WERI-Rb-1 (cell line): ENCODE results near the gene MYCBPAP.

Experiments
- DNase-seq: peaks from one replicate; pipeline ENCODE4 v3.0.0-alpha.2; 2020
- H3K27ac ChIP-seq: fragments of 250-450 bp; sonication (Bioruptor Pico); 2 replicates; pipeline ENCODE4 v1.5.1; 2020; ENCODE audit warnings: mild to moderate bottlenecking, moderate library complexity
- H3K27me3 ChIP-seq: fragments of 250-450 bp; sonication (Bioruptor Pico); 2 replicates; pipeline ENCODE4 v1.5.1; 2021; ENCODE audit warnings: mild to moderate bottlenecking, low read depth, moderate library complexity; ENCODE audit not compliant: insufficient read depth, severe bottlenecking
- H3K36me3 ChIP-seq: fragments of 250-450 bp; sonication (Bioruptor Pico); 2 replicates; pipeline ENCODE4 v1.5.1; 2020; ENCODE audit warnings: mild to moderate bottlenecking, moderate library complexity
- H3K4me3 ChIP-seq: 2 replicates; pipeline ENCODE4 v1.5.1; 2011; ENCODE audit warnings: low read depth, mild to moderate bottlenecking, control low read depth, low read length
- H3K9me3 ChIP-seq: fragments of 250-450 bp; sonication (Bioruptor Pico); 2 replicates; pipeline ENCODE4 v1.5.1; 2021; ENCODE audit warnings: mild to moderate bottlenecking, moderate library complexity; ENCODE audit not compliant: severe bottlenecking
- TF ChIP-seq, protein P1 (sequence below): IDR thresholded peaks from 2 replicates; pipeline ENCODE4 v1.5.1; 2011; ENCODE audit warnings: low read depth, mild to moderate bottlenecking, control low read depth, inconsistent platforms, low read length

MYCBPAP gene

DNA sequence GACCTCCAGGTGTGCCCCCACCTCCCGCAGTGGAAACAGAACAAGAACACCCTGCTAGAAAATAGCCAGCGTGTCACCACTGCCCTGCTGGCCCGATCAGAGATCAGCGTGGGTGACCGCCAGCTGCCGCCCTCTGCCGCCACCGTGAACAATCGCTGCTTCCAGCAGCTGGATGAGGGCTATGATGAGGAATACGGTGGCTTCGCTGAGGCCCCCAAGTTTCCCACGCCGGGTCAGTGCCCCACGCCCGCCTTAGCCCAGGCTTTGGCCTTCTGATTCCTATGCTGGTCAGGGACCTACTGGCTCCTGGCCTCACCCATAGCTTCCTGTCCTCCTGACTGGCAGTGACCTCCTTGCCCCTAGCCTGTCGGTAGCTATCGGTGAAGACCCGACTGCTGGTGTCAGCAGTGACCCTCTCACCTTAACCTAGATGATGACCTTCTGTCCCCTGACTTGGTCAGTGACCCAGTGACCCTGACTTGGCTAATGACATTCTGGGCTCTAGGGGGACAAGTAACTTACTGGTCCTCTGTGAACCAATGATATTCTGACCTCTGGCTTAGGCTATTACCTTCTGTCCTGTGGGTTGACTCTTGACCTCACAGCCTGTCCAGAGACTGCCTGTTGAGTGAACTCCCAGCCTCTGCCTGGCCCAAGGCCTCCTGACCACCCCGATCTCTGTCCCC, 41.2 kb downstream of the MYCBPAP start:
- H3K4me3 ChIP-seq, result no peak overlapping the region
- H3K9me3 ChIP-seq, result no peaks in the 10 kb centered on the region
- H3K27me3 ChIP-seq, result no peaks in the 10 kb centered on the region
- H3K36me3 ChIP-seq, result peaks cover 6% of the 10 kb centered on the region
- DNase-seq, result no peak
- no peak overlapping the region for H3K27ac ChIP-seq
- TF ChIP-seq, protein P1, sequence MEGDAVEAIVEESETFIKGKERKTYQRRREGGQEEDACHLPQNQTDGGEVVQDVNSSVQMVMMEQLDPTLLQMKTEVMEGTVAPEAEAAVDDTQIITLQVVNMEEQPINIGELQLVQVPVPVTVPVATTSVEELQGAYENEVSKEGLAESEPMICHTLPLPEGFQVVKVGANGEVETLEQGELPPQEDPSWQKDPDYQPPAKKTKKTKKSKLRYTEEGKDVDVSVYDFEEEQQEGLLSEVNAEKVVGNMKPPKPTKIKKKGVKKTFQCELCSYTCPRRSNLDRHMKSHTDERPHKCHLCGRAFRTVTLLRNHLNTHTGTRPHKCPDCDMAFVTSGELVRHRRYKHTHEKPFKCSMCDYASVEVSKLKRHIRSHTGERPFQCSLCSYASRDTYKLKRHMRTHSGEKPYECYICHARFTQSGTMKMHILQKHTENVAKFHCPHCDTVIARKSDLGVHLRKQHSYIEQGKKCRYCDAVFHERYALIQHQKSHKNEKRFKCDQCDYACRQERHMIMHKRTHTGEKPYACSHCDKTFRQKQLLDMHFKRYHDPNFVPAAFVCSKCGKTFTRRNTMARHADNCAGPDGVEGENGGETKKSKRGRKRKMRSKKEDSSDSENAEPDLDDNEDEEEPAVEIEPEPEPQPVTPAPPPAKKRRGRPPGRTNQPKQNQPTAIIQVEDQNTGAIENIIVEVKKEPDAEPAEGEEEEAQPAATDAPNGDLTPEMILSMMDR, result no peak

DNA sequence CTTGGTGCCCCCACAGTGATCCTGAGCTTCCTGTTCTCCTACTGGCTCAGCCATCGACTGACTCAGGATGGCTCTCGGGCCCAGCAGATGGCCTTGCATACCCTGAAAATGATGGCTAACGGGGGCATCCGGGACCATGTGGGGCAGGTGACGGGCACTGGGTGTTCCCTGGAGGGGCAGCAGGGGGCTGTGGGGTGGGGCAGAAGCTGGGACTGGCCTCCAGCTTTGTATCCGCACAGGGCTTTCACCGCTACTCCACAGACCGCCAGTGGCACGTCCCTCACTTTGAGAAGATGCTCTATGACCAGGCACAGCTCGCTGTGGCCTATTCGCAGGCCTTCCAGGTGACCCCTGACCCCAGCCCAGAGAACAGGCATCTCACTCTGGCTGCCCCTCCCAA, 41.7 kb downstream of the MYCBPAP start:
- no peak overlapping the region; the same call in 1 of the 2 replicates for H3K27ac ChIP-seq

DNA sequence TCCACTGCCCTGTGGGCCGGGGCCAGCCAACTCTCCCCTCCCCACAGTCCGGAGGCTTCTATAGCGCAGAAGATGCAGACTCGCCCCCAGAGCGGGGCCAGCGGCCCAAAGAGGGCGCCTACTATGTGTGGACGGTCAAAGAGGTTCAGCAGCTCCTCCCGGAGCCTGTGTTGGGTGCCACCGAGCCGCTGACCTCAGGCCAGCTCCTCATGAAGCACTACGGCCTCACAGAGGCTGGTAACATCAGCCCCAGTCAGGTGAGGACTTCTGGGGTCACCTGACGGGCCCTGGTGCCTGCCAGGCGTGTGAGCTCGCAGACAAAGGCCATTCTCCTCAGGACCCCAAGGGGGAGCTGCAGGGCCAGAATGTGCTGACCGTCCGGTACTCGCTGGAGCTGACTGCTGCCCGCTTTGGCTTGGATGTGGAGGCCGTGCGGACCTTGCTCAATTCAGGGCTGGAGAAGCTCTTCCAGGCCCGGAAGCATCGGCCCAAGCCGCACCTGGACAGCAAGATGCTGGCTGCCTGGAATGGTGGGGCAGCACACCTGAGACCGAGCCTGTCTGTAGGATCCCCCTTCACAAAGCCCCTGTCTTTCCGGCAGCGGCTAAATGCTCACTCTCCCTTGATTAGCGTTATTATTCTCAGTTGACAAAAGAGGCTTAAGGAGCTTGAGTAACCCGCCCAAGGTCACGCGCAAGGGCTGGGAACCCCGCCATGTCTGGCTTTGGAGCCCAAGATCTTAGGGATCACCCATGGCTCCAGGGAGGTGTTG, 42.6 kb downstream of the MYCBPAP start:
- TF ChIP-seq, protein P1, result peak; percentile 99
- no peaks in the 10 kb centered on the region for H3K9me3 ChIP-seq
- no peak overlapping the region for H3K4me3 ChIP-seq
- H3K27ac ChIP-seq, result peak overlapping the region; percentile 70
- no peaks in the 10 kb centered on the region for H3K27me3 ChIP-seq
- peak; percentile 95 for DNase-seq
- peaks cover 13% of the 10 kb centered on the region for H3K36me3 ChIP-seq

More for the DNA sequence above, 41.7 kb downstream of the MYCBPAP start:
- H3K36me3 ChIP-seq, result peaks cover 7% of the 10 kb centered on the region
- H3K27me3 ChIP-seq, result no peaks in the 10 kb centered on the region
- DNase-seq, result no peak
- H3K9me3 ChIP-seq, result no peaks in the 10 kb centered on the region
- H3K4me3 ChIP-seq, result no peak overlapping the region
- TF ChIP-seq, protein P1, result no peak

DNA sequence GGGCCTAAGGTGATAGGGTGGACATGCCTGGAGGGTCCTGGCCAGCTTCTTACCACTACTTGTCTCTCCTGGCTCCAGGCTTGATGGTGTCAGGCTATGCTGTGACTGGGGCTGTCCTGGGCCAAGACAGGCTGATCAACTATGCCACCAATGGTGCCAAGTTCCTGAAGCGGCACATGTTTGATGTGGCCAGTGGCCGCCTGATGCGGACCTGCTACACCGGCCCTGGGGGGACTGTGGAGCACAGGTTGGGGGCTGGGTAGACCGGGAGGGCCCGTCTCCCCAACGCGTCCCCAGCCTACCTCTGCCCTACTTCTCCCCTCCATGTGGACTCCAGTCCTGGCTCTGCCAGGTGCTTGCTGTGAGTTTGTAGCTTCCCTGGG, 43.2 kb downstream of the MYCBPAP start:
- H3K9me3 ChIP-seq, result no peaks in the 10 kb centered on the region
- TF ChIP-seq, protein P1, result no peak
- H3K4me3 ChIP-seq, result no peak overlapping the region
- peak overlapping the region; percentile 70 for H3K27ac ChIP-seq
- no peak for DNase-seq
- no peaks in the 10 kb centered on the region for H3K27me3 ChIP-seq
- H3K36me3 ChIP-seq, result peaks cover 15% of the 10 kb centered on the region

DNA sequence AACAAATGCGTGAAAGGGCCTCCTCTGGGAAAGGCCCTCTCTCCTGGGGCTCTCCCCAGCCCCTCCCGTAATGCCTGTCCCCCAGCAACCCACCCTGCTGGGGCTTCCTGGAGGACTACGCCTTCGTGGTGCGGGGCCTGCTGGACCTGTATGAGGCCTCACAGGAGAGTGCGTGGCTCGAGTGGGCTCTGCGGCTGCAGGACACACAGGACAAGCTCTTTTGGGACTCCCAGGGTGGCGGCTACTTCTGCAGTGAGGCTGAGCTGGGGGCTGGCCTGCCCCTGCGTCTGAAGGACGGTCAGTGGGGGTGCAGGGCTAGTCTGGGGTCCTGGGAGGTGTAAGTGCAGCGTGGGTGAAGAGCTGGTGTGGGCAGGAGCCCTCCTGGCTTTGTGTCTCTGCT, 43.6 kb downstream of the MYCBPAP start:
- H3K36me3 ChIP-seq, result peaks cover 15% of the 10 kb centered on the region
- H3K9me3 ChIP-seq, result no peaks in the 10 kb centered on the region
- peak overlapping the region; percentile 70 for H3K27ac ChIP-seq
- TF ChIP-seq, protein P1, result no peak
- no peaks in the 10 kb centered on the region for H3K27me3 ChIP-seq
- no peak overlapping the region for H3K4me3 ChIP-seq
- DNase-seq, result no peak
